Measurements from ENCODE around the gene PRDM5.

GRCh38 chr4:120841580-120841979 is 80.9 kb downstream of the PRDM5 start:
- TF ChIP-seq EZH2 (IDR thresholded peaks at IDR 0.05; ENCODE audit: low read length, missing control alignments), result no peak
- no peak for TF ChIP-seq CTCF (conservative IDR thresholded peaks at IDR 0.05 in 1 of 2, IDR thresholded peaks at IDR 0.05 in 1 of 2; ENCODE audit: low read depth in 1 of 2, low read length in 2 of 2)

Data from fibroblast of lung (primary cell).